ENCODE measurements around the gene CD83.

- TF ChIP-seq, protein P1, sequence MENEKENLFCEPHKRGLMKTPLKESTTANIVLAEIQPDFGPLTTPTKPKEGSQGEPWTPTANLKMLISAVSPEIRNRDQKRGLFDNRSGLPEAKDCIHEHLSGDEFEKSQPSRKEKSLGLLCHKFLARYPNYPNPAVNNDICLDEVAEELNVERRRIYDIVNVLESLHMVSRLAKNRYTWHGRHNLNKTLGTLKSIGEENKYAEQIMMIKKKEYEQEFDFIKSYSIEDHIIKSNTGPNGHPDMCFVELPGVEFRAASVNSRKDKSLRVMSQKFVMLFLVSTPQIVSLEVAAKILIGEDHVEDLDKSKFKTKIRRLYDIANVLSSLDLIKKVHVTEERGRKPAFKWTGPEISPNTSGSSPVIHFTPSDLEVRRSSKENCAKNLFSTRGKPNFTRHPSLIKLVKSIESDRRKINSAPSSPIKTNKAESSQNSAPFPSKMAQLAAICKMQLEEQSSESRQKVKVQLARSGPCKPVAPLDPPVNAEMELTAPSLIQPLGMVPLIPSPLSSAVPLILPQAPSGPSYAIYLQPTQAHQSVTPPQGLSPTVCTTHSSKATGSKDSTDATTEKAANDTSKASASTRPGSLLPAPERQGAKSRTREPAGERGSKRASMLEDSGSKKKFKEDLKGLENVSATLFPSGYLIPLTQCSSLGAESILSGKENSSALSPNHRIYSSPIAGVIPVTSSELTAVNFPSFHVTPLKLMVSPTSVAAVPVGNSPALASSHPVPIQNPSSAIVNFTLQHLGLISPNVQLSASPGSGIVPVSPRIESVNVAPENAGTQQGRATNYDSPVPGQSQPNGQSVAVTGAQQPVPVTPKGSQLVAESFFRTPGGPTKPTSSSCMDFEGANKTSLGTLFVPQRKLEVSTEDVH (IDR thresholded peaks at IDR 0.05; ENCODE audit: low read depth, partially characterized antibody): no peak
- TF ChIP-seq CTCF (IDR thresholded peaks at IDR 0.05 in 2 of 3, conservative IDR thresholded peaks at IDR 0.05 in 1 of 3; ENCODE audit: insufficient read depth in 2 of 3, low read depth in 1 of 3, low read length in 3 of 3): no peak
Observed at GRCh38 chr6:14082771-14083170, 34.8 kb upstream of the CD83 start.

All from K562 (cell line).